ENCODE measurements around the gene MSH3.

DNA sequence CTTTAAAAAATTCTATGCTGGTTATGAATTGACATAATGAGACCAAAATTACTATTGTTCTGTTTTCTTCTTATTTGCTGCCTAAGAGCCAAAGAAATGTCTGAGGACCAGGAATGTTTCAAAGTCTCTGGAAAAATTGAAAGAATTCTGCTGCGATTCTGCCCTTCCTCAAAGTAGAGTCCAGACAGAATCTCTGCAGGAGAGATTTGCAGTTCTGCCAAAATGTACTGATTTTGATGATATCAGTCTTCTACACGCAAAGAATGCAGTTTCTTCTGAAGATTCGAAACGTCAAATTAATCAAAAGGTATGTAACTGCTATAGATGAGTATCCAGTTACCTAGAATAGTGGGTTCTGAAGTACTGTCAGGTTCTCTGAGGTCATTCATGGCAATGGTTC is 10.6 kb downstream of the MSH3 start:
- TF ChIP-seq, protein P1, sequence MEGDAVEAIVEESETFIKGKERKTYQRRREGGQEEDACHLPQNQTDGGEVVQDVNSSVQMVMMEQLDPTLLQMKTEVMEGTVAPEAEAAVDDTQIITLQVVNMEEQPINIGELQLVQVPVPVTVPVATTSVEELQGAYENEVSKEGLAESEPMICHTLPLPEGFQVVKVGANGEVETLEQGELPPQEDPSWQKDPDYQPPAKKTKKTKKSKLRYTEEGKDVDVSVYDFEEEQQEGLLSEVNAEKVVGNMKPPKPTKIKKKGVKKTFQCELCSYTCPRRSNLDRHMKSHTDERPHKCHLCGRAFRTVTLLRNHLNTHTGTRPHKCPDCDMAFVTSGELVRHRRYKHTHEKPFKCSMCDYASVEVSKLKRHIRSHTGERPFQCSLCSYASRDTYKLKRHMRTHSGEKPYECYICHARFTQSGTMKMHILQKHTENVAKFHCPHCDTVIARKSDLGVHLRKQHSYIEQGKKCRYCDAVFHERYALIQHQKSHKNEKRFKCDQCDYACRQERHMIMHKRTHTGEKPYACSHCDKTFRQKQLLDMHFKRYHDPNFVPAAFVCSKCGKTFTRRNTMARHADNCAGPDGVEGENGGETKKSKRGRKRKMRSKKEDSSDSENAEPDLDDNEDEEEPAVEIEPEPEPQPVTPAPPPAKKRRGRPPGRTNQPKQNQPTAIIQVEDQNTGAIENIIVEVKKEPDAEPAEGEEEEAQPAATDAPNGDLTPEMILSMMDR (IDR thresholded peaks at IDR 0.05; ENCODE audit: low read length) = no peak
- TF ChIP-seq EZH2phosphoT487 (IDR thresholded peaks at IDR 0.05; ENCODE audit: low read length) (no peak), EZH2 (optimal IDR thresholded peaks at IDR 0.05; ENCODE audit: low read depth, low read length) (no peak)
